Renal cortical epithelial cell (primary cell): ENCODE data around the gene CNFN. TPM values are rescaled to one million over a fixed set of nuclear protein-coding genes. Genes with fewer than 3 reads are reported as not detected.
"Not testable (repeated sequence)": the region's sequence is repeated elsewhere in the genome, so short reads cannot be mapped to it uniquely, and the experiment has no call there.

ENCODE experiments used
- DNase-seq: peaks from one replicate; pipeline ENCODE4 v3.0.0-alpha.2; 2011; ENCODE audit warnings: low read depth
- total RNA-seq: library from RNA; depleted of rRNA; stranded (reverse); fragments of >200 nt; gene quantifications from 2 replicates; pipeline ENCODE4 v1.2.3, GENCODE V29; 2014

Gene CNFN
- total RNA-seq, 1 donor from 2014 or later: not detected

GRCh38 chr19:42351079-42351735, 38.9 kb downstream of the CNFN start:
- no peak for DNase-seq

GRCh38 chr19:42350417-42350816, 39.7 kb downstream of the CNFN start:
- DNase-seq: no peak

- DNase-seq: no peak
These were observed 40.6 kb downstream of the CNFN start for GRCh38 chr19:42349378-42350107.

- DNase-seq: no peak
These were observed 41.9 kb downstream of the CNFN start for GRCh38 chr19:42348211-42348610.

GRCh38 chr19:42345191-42345812, 44.8 kb downstream of the CNFN start:
- no peak for DNase-seq

- no peak for DNase-seq
These were observed 45.7 kb downstream of the CNFN start for GRCh38 chr19:42344336-42344893.

- no peak for DNase-seq
These were observed 46.6 kb downstream of the CNFN start for GRCh38 chr19:42343344-42344110.

GRCh38 chr19:42339922-42340321, 50.2 kb downstream of the CNFN start:
- not testable (repeated sequence) for DNase-seq

GRCh38 chr19:42339126-42339860, 50.8 kb downstream of the CNFN start:
- not testable (repeated sequence) for DNase-seq

Other genes with a start within 250 kb of the CNFN start
- 17.9 and 25.2 TPM in 2 replicates for gene DEDD2, start 172.6 kb downstream of the CNFN start, total RNA-seq
- 7.1 and 11.4 TPM in 2 replicates for gene ZNF526, start 170.0 kb downstream of the CNFN start, total RNA-seq
- gene GSK3A, start 147.7 kb downstream of the CNFN start, total RNA-seq: 12.9 and 44.8 TPM in 2 replicates
- 15.5 and 23.2 TPM in 2 replicates for gene ERF, start 135.2 kb downstream of the CNFN start, total RNA-seq
- gene CIC, start 121.0 kb downstream of the CNFN start, total RNA-seq: 9.0 and 67.9 TPM in 2 replicates
- 0.65 TPM in 1 of 2 replicates, not detected in the other for gene PRR19, start 88.2 kb downstream of the CNFN start, total RNA-seq
- gene PAFAH1B3, start 87.7 kb downstream of the CNFN start, total RNA-seq: 45.9 and 75.4 TPM in 2 replicates
- gene TMEM145, start 77.0 kb downstream of the CNFN start, total RNA-seq: not detected in 2 replicates
- 12.5 and 113 TPM in 2 replicates for gene MEGF8, start 64.7 kb downstream of the CNFN start, total RNA-seq
- gene LIPE, start 37.1 kb upstream of the CNFN start, total RNA-seq: 1.2 and 1.4 TPM in 2 replicates
- gene CXCL17, start 52.6 kb upstream of the CNFN start, total RNA-seq: not detected in 2 replicates
- gene CEACAM1, start 138.2 kb upstream of the CNFN start, total RNA-seq: 0.30 and 0.69 TPM in 2 replicates
- gene CEACAM8, start 204.6 kb upstream of the CNFN start, total RNA-seq: not detected in 2 replicates